ENCODE data around the gene MEX3A.
"Not testable (repeated sequence)": the region's sequence is repeated elsewhere in the genome, so short reads cannot be mapped to it uniquely, and the experiment has no call there.

The MEX3A gene

GRCh38 chr1:156122086-156122485, 39.8 kb upstream of the MEX3A start:
- TF ChIP-seq CTCF (IDR thresholded peaks at IDR 0.05; ENCODE audit: low read depth, low read length, missing control alignments), result no peak
- DNase-seq (ENCODE audit: extremely low read depth, low read depth), result no peak
- H3K4me3 ChIP-seq (replicated peaks; ENCODE audit: low read depth, low read length), result peak overlapping the region; percentile 100

GRCh38 chr1:156121457-156121856, 39.2 kb upstream of the MEX3A start:
- H3K4me3 ChIP-seq (replicated peaks; ENCODE audit: low read depth, low read length), result peak overlapping the region; percentile 100
- no peak for TF ChIP-seq CTCF (IDR thresholded peaks at IDR 0.05; ENCODE audit: low read depth, low read length, missing control alignments)
- no peak for DNase-seq (ENCODE audit: extremely low read depth, low read depth)

GRCh38 chr1:156121005-156121404, 38.7 kb upstream of the MEX3A start:
- peak overlapping the region; percentile 100 for H3K4me3 ChIP-seq (replicated peaks; ENCODE audit: low read depth, low read length)
- DNase-seq (ENCODE audit: extremely low read depth, low read depth), result not testable (repeated sequence)

- TF ChIP-seq CTCF (IDR thresholded peaks at IDR 0.05; ENCODE audit: low read depth, low read length, missing control alignments), result no peak
- peak overlapping the region; percentile 100 for H3K4me3 ChIP-seq (replicated peaks; ENCODE audit: low read depth, low read length)
- DNase-seq (ENCODE audit: extremely low read depth, low read depth), result no peak
These were observed 38.1 kb upstream of the MEX3A start for GRCh38 chr1:156120318-156120717.

- DNase-seq (ENCODE audit: extremely low read depth, low read depth), result no peak
- H3K4me3 ChIP-seq (replicated peaks; ENCODE audit: low read depth, low read length), result peak overlapping the region; percentile 100
- TF ChIP-seq CTCF (IDR thresholded peaks at IDR 0.05; ENCODE audit: low read depth, low read length, missing control alignments), result no peak
These were observed 37.4 kb upstream of the MEX3A start for GRCh38 chr1:156119503-156120209.

- TF ChIP-seq CTCF (IDR thresholded peaks at IDR 0.05; ENCODE audit: low read depth, low read length, missing control alignments), result no peak
- no peak for DNase-seq (ENCODE audit: extremely low read depth, low read depth)
- peak overlapping the region; percentile 100 for H3K4me3 ChIP-seq (replicated peaks; ENCODE audit: low read depth, low read length)
These were observed 36.1 kb upstream of the MEX3A start for GRCh38 chr1:156118177-156118868.

GRCh38 chr1:156117414-156118176, 35.3 kb upstream of the MEX3A start:
- H3K4me3 ChIP-seq (replicated peaks; ENCODE audit: low read depth, low read length), result peak overlapping the region; percentile 100
- no peak for TF ChIP-seq CTCF (IDR thresholded peaks at IDR 0.05; ENCODE audit: low read depth, low read length, missing control alignments)
- no peak for DNase-seq (ENCODE audit: extremely low read depth, low read depth)

GRCh38 chr1:156116731-156117130, 34.5 kb upstream of the MEX3A start:
- not testable (repeated sequence) for DNase-seq (ENCODE audit: extremely low read depth, low read depth)
- peak overlapping the region; percentile 100 for H3K4me3 ChIP-seq (replicated peaks; ENCODE audit: low read depth, low read length)
